Measurements from ENCODE around the gene ATP6V0E1.

DNA sequence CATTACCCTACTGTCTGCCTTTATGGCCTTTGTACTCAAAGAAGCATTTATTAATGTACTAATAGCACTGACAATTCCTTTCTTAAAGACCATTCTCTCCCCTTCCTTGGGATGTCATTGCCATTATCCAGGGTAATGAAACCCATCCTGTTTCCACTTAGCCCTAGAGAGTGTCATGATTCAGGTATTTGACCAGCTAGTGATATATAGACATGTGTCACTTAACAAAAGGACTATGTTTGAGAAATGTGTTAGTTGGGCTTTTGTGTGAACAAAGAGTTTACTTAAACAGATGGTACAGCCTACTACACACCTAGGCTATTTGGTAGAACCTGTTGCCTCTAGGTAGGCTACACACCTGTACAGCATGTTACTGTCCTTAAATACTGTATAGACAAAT, 2.0 kb downstream of the ATP6V0E1 start:
- TF ChIP-seq EZH2 (IDR thresholded peaks at IDR 0.05; ENCODE audit: borderline replicate concordance, low read depth, low read length, severe bottlenecking) (no peak), GATA2 (IDR thresholded peaks at IDR 0.05; ENCODE audit: insufficient read depth, insufficient read length, low read depth, low read length) (no peak), MYC (IDR thresholded peaks at IDR 0.05; ENCODE audit: low read depth, low read length) (no peak)
- TF ChIP-seq, protein P1, sequence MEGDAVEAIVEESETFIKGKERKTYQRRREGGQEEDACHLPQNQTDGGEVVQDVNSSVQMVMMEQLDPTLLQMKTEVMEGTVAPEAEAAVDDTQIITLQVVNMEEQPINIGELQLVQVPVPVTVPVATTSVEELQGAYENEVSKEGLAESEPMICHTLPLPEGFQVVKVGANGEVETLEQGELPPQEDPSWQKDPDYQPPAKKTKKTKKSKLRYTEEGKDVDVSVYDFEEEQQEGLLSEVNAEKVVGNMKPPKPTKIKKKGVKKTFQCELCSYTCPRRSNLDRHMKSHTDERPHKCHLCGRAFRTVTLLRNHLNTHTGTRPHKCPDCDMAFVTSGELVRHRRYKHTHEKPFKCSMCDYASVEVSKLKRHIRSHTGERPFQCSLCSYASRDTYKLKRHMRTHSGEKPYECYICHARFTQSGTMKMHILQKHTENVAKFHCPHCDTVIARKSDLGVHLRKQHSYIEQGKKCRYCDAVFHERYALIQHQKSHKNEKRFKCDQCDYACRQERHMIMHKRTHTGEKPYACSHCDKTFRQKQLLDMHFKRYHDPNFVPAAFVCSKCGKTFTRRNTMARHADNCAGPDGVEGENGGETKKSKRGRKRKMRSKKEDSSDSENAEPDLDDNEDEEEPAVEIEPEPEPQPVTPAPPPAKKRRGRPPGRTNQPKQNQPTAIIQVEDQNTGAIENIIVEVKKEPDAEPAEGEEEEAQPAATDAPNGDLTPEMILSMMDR (IDR thresholded peaks at IDR 0.05; ENCODE audit: extremely low read depth in 1 of 2, insufficient read depth in 1 of 2, low read depth in 1 of 2, low read length in 2 of 2): no peak
- TF ChIP-seq, protein P2, sequence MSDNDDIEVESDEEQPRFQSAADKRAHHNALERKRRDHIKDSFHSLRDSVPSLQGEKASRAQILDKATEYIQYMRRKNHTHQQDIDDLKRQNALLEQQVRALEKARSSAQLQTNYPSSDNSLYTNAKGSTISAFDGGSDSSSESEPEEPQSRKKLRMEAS (IDR thresholded peaks at IDR 0.05; ENCODE audit: insufficient read depth, insufficient read length): no peak

Data from endothelial cell of umbilical vein (primary cell).